Left renal pelvis (tissue), 4 donors: ENCODE results near the gene CNIH2. TPM values are rescaled to one million over a fixed set of nuclear protein-coding genes. Genes with fewer than 3 reads are reported as not detected.
"Not testable (repeated sequence)": the region's sequence is repeated elsewhere in the genome, so short reads cannot be mapped to it uniquely, and the experiment has no call there.

ENCODE experiments used
- DNase-seq, 4 donors: peaks; one replicate each; pipeline ENCODE4 v3.0.0-alpha.2; 2013; ENCODE audit warnings: low read depth in 4 of 4, low spot score in 3 of 4
- polyA plus RNA-seq, 4 donors: library from polyadenylated mRNA; unstranded; fragments of 120-200 nt; gene quantifications; one replicate each; pipeline ENCODE4 v1.2.1, GENCODE V29; 2013; ENCODE audit not compliant: insufficient read length in 4 of 4

The CNIH2 gene
- 1 to 10 TPM; 3.6 to 6.1 (median 4.3) TPM for polyA plus RNA-seq

DNA sequence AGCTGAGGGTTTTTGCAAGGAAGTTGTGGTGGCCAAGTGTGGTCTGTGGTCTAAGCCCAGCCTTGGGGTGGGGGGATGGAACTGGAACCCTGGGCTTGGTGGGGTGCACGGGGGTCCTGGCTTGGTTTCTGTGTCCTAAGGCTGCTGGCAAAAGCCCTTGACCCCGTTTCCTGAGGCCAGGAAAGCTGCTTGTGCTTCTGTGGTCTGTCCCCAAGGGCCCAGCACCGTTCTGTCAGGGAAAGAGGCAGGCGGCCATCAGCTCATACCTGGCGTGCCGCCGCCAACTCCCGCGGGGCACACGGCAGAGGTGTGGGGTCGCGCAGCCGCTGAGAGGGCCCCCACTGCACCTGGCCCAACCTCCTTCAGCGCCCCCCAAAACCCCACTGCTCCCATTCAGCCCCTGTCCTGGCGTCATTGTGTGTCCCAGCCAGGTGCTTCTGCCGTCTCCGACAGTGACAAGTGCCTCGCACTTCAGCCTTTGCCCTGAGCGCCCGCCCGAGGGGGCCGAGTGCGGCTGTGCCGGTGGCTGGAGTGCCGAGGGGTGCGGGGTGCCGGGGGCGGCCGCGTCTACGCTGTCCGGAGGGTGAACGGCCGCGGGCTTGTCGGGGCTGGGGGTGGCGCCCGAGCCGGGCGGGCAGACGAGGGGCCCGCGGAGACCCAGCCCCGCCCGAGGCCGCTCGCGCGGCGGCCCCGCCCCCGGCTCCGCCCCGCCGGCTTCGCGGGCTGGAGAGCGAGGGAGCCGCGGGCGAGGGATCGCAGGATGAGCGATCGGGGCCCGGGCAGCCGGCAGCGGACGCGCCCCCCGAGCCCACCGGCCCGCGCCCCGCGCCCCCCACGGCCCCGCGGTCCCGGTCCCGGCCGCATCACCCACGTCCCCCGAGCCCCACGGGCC, at the start of gene CNIH2:
TSS of gene CNIH2 (plus strand) at position 705 of the 892 bp plus-strand sequence. CDS start 282 bp downstream, outside the sequence.
- DNase-seq = no peak

- peak in 1 of 4 donors; percentile 22 for DNase-seq
Measured at GRCh38 chr11:66228521-66228920, 49.5 kb upstream of the CNIH2 start.

- DNase-seq = no peak
Measured at GRCh38 chr11:66230156-66230555, 47.8 kb upstream of the CNIH2 start.

DNA sequence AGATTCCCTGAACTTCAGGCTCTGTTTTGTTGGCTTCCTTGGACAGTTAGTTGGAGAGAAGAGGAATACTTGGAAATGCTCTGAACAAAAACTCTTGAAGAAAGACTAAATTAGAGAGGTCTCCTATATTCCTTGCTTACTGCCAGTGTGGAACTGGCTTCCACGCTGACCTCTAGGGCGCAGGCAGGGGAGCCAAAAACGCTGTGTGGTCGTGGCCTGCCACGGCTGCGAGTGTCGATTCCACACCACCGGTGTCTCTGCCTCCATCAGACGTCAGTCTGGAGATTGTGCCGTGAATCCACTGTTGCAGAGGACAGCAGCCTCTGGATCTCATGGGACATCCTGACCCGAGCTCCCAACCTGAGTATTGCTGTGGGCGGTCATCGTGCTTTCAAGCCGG, 47.0 kb upstream of the CNIH2 start:
- no peak for DNase-seq

DNA sequence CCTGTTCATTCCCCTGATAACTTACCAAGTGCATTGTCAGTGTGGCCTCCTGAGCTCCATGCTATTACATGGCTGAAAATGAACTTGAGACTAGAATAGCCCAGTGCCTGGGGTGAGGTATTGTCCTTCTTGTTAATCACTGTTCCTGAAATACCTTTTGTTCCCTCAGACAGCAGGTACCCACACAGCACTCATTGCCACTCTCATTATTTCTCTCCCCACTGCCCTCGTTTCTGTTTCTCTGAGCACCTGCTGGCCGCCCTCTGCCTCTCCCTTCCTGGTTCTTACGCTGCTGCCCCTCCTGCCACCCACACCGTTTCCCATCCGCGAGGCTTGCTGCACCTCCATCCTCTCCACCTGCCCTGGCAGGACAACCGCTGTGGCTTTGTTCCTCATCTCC, 46.4 kb upstream of the CNIH2 start:
- no peak for DNase-seq

- DNase-seq = no peak
Measured at GRCh38 chr11:66232769-66233168, 45.2 kb upstream of the CNIH2 start.

DNA sequence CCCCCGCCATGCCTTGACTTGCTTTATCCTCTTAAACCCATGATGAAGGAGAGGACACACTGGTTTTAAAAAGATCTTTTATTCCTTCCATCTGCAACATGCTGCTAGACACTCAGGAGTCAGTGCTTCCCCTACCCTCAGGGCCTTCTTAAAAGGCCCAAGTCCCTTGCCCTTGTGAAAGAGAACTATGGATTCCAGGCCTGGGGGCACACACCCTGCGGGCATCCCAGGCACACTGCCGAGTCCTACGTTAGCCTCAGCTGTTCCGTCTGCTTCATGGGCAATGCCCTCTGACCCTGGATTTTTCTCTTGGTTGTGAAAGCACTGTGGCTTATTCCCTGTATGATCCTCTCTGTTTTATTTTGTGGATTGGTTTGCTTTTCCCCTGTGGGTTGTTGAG, 44.7 kb upstream of the CNIH2 start:
- DNase-seq = no peak

- DNase-seq = no peak
Measured at GRCh38 chr11:66235141-66235540, 42.8 kb upstream of the CNIH2 start.

DNA sequence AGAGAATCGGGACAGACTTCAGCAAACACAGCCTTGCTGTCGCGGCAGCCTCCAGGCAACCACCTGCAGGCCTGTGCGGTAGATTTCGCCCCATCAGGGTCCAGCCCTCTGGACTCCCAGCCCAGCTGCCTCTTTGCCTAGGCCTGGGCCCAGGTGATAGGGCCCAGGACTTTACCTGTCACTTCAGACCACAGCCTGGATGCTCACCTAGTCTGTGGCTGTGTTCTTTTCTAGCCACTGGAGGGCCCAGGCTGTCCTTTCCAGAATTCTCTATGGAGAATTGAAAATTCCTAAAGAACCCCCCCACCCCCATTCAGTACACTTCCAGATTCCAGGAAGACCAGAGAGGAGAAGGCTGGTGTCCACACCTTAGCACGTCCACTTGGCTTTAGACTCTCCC, 40.1 kb upstream of the CNIH2 start:
- no peak for DNase-seq

DNA sequence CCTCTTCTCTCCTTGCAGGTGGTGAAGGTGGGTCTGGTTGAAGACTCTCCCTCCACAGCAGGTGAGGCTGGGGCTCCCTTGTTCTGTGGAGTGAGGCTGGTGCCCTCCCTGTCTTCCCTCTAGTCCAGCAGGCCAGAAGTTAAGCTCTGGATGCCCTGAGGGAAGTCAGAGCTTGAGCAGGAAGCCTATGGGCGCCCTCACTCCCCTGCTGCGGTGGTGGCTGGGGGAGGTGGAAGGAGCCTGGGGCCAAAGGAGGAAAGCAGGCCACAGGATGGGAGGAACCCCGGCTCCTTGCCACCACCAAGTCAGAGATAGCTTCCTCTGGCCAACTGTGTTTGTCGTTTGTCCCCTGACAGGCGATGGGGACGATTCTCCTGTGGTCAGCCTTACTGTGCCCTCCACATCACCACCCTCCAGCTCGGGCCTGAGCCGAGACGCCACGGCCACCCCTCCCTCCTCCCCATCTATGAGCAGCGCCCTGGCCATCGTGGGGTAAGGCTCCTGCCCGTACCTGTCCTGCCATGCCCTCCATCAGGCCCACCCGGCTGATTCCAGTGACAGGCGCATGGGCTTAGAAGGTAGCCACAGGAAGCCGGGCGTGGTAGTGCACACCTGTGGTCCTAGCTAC, 39.1 kb upstream of the CNIH2 start:
- no peak for DNase-seq

DNA sequence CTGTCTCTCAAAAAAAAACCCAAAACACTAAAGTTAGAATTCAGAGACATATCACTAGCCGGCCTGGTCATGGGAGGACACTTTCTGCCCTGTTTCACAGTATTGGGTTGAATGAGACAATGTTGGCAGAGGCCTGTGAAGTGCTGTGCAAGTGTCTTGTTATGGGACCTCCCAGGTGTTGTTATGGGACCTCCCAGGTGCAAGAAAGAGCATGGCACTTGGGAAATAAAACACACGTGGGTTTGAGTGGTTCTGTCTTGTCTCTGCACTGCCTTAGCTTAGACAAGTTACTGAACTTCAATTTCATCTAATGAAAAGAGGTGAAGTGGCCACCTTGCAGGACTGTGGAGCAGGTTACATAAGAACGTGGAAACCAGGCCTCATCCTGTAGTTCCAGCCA, 38.5 kb upstream of the CNIH2 start:
- no peak for DNase-seq

DNA sequence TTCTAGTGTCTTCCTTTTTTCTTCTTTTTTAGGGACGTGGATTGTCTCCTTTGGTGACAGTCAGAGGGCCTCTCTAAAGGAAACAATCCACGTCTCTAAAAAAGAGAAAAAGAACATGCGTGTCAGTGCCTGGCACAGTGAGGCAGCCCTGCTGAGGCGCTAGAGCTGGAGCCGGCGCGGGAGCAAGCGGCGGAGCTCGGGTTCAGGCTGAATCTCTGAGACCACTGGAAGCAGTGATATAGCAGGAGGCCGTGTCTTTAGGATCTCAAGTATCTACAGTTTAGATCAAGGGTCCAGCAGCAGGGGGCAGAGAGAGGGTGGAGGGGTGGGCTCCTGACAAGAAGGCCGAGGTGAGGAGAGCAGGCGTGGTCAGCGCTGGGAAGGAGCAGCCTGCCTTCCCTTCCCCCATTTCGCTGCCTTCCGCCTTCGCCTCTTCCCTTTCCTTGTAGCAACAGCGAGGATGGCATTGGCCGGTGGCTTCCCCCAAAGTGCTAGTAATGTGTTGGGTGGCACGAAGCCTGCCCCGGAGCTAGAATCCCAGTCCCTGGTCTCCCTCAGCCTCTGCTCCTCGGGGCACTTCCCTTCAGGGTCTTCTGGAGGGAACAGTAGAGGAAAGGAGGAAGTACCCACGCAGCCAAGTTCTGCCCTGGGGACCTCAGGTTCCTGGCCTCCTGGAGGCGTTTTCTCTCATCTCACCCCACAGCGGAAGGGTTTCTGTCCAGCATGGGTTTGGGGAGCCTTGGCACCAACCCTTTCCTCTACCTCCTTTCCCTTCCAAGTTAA, 37.8 kb upstream of the CNIH2 start:
- DNase-seq = no peak

- DNase-seq = no peak
Measured at GRCh38 chr11:66240781-66241136, 37.2 kb upstream of the CNIH2 start.

- no peak for DNase-seq
Measured at GRCh38 chr11:66242095-66242765, 35.7 kb upstream of the CNIH2 start.

- no peak for DNase-seq
Measured at GRCh38 chr11:66243782-66244535, 34.0 kb upstream of the CNIH2 start.

- no peak for DNase-seq
Measured at GRCh38 chr11:66247295-66247694, 30.7 kb upstream of the CNIH2 start.

GRCh38 chr11:66247801-66248200, 30.2 kb upstream of the CNIH2 start:
- no peak for DNase-seq

DNA sequence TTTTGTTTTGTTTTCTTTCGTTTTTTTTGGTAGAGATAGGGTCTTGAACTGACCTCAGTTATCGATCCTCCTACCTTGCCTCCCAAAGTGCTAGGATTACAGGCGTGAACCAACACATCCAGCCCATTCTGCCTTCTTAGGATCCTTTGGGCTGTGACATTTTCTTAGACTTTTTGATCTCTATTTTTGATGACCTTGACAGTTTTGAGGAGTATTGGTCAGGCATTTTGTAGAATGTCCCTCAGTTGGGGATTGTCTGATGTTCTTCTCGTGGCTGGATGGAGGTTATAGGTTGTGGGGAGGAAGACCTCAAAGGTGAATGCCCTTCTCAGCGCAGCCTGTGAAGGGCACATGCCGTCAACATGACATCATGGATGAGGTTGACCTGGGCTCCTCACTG, 29.1 kb upstream of the CNIH2 start:
- DNase-seq = no peak

DNA sequence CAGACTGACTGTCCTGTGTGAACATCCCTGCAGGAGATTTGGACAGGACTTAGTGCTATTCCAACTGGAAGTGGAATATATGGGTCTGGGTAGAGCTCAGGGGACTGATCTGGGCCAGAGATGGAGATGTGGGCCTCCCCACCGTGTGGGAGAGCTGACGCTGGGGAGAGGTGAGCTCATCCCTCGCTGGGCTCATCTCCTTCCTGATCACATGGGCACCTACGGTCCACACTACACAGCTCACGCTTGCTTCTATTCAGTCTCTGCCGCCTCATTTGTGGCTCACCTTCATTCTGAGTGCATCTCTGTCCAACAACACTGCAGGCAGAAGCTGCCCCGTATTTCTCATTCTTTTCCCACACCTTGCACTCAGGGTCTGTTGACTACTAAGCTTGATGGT, 26.2 kb upstream of the CNIH2 start:
- no peak for DNase-seq

GRCh38 chr11:66253081-66253480, 24.9 kb upstream of the CNIH2 start:
- DNase-seq = not testable (repeated sequence)
